Measurements from ENCODE around the gene PAX8. TPM values are rescaled to one million over a fixed set of nuclear protein-coding genes. Genes with fewer than 3 reads are reported as not detected.

Gene PAX8
- total RNA-seq, 1 donor from 2014 or later, result 0.30 TPM

GRCh38 chr2:113182471-113183260, 96.1 kb downstream of the PAX8 start:
- DNase-seq, result no peak

GRCh38 chr2:113181258-113182051, 97.3 kb downstream of the PAX8 start:
- no peak for DNase-seq

- DNase-seq, result no peak
These were observed 98.4 kb downstream of the PAX8 start for GRCh38 chr2:113180131-113180946.

- DNase-seq, result no peak
These were observed 99.2 kb downstream of the PAX8 start for GRCh38 chr2:113179446-113180045.

- DNase-seq, result no peak
These were observed 99.8 kb downstream of the PAX8 start for GRCh38 chr2:113178891-113179290.

GRCh38 chr2:113178069-113178746, 100.5 kb downstream of the PAX8 start:
- no peak for DNase-seq

GRCh38 chr2:113176696-113177355, 101.9 kb downstream of the PAX8 start:
- no peak for DNase-seq

GRCh38 chr2:113175736-113176695, 102.7 kb downstream of the PAX8 start:
- no peak for DNase-seq

GRCh38 chr2:113175042-113175628, 103.6 kb downstream of the PAX8 start:
- DNase-seq, result no peak

GRCh38 chr2:113174376-113174750, 104.4 kb downstream of the PAX8 start:
- no peak for DNase-seq

GRCh38 chr2:113173542-113174375, 105.0 kb downstream of the PAX8 start, which contains the start of gene PSD4:
Gene PSD4 (plus strand): TSS chr2:113173971. CDS start chr2:113182457, 8,486 bp downstream.
- no peak for DNase-seq

- DNase-seq, result no peak
These were observed 105.8 kb downstream of the PAX8 start for GRCh38 chr2:113172721-113173541.

GRCh38 chr2:113171334-113172075, 107.2 kb downstream of the PAX8 start:
- DNase-seq, result no peak

- DNase-seq, result no peak
These were observed 109.1 kb downstream of the PAX8 start for GRCh38 chr2:113169586-113169985.

GRCh38 chr2:113169002-113169530, 109.7 kb downstream of the PAX8 start:
- no peak for DNase-seq

- no peak for DNase-seq
These were observed 110.8 kb downstream of the PAX8 start for GRCh38 chr2:113167962-113168340.
